HEK293 (cell line): Measurements from ENCODE around the gene KRTAP10-7.

Experiments
- CTCF ChIA-PET: fragments of 350-600 bp; formaldehyde crosslinking; extraction: SDS; loops from one replicate; lab custom pipeline; 2021; ENCODE audit warnings: antibody characterized with exemption; lab: Yijun Ruan, JAX
- POLR2A ChIA-PET: fragments of 300-600 bp; formaldehyde crosslinking; extraction: SDS; loops from one replicate; lab custom pipeline; 2020; ENCODE audit warnings: antibody characterized with exemption, inconsistent platforms; lab: Yijun Ruan, JAX
- H3K27ac ChIP-seq: fragments of 200-500 bp; sonication (Bioruptor generic); 2 replicates; pipeline ENCODE4 v1.5.1; 2014; ENCODE audit warnings: low read depth, low read length, control low read depth, inconsistent platforms; ENCODE audit errors: extremely low read depth
- H3K36me3 ChIP-seq, 2 experiments: fragments of 200-500 bp in 1 of 2; sonication (Bioruptor generic) in 1 of 2; 1 replicate in 1 of 2; 2 replicates in 1 of 2; pipeline ENCODE4 v1.5.1; 2014 to 2017; ENCODE audit warnings: inconsistent platforms in 2 of 2, low read length in 2 of 2; ENCODE audit not compliant: control insufficient read depth in 2 of 2, insufficient read depth in 1 of 2
- H3K4me1 ChIP-seq: fragments of 200-500 bp; sonication (Bioruptor generic); 2 replicates; pipeline ENCODE4 v1.5.1; 2014; ENCODE audit warnings: mild to moderate bottlenecking, low read length, inconsistent platforms; ENCODE audit not compliant: control insufficient read depth, insufficient read depth
- H3K4me3 ChIP-seq: 2 replicates; pipeline ENCODE4 v1.5.1; 2011; ENCODE audit warnings: low read depth, mild to moderate bottlenecking, control low read depth, low read length, moderate library complexity
- H3K9me3 ChIP-seq: fragments of 200-500 bp; sonication (Bioruptor generic); 2 replicates; pipeline ENCODE4 v1.5.1; 2014; ENCODE audit warnings: low read depth, low read length, inconsistent platforms; ENCODE audit not compliant: control insufficient read depth, insufficient read depth
- EGR2 ChIP-seq: fragments of 450-650 bp; formaldehyde crosslinking; IDR thresholded peaks from 2 replicates; pipeline ENCODE4 v1.5.1; 2016; ENCODE audit warnings: low read depth, missing biosample characterization, missing genetic modification characterization
- FEZF1 ChIP-seq: fragments of 450-650 bp; formaldehyde crosslinking; IDR thresholded peaks from 2 replicates; pipeline ENCODE4 v1.5.1; 2016; ENCODE audit warnings: missing biosample characterization, missing genetic modification characterization
- GLI2 ChIP-seq: fragments of 450-650 bp; formaldehyde crosslinking; IDR thresholded peaks from 2 replicates; pipeline ENCODE4; 2017; ENCODE audit warnings: missing biosample characterization, missing genetic modification characterization, low read depth, borderline replicate concordance
- KLF10 ChIP-seq: fragments of 450-650 bp; IDR thresholded peaks from 2 replicates; pipeline ENCODE4 v1.5.1; 2018; ENCODE audit warnings: missing biosample characterization, mild to moderate bottlenecking, missing genetic modification characterization
- MYNN ChIP-seq: fragments of 450-650 bp; formaldehyde crosslinking; IDR thresholded peaks from 2 replicates; pipeline ENCODE4 v1.5.1; 2016; ENCODE audit warnings: missing biosample characterization, missing genetic modification characterization, borderline replicate concordance
- RBAK ChIP-seq: fragments of 450-650 bp; formaldehyde crosslinking; IDR thresholded peaks from 2 replicates; pipeline ENCODE4 v1.5.1; 2016; ENCODE audit warnings: missing biosample characterization, missing genetic modification characterization
- SCRT2 ChIP-seq: fragments of 450-650 bp; formaldehyde crosslinking; IDR thresholded peaks from 2 replicates; pipeline ENCODE4 v1.5.1; 2016; ENCODE audit warnings: missing biosample characterization, missing genetic modification characterization
- ZBTB20 ChIP-seq: fragments of 450-650 bp; formaldehyde crosslinking; IDR thresholded peaks from 2 replicates; pipeline ENCODE4 v1.5.1; 2016; ENCODE audit warnings: missing biosample characterization, missing genetic modification characterization
- ZFHX2 ChIP-seq: fragments of 450-650 bp; formaldehyde crosslinking; conservative IDR thresholded peaks from 2 replicates; pipeline ENCODE4 v1.5.1; 2016; ENCODE audit warnings: missing biosample characterization, missing genetic modification characterization
- ZIC2 ChIP-seq: fragments of 450-650 bp; formaldehyde crosslinking; IDR thresholded peaks from 2 replicates; pipeline ENCODE4 v1.5.1; 2016; ENCODE audit warnings: missing biosample characterization, missing genetic modification characterization
- ZNF148 ChIP-seq: fragments of 450-650 bp; formaldehyde crosslinking; IDR thresholded peaks from 2 replicates; pipeline ENCODE4 v1.5.0; 2017; ENCODE audit warnings: missing biosample characterization, missing genetic modification characterization, borderline replicate concordance
- ZNF248 ChIP-seq: fragments of 450-650 bp; formaldehyde crosslinking; IDR thresholded peaks from 2 replicates; pipeline ENCODE4 v1.5.1; 2017; ENCODE audit warnings: missing biosample characterization, missing genetic modification characterization
- ZNF366 ChIP-seq: fragments of 450-650 bp; formaldehyde crosslinking; conservative IDR thresholded peaks from 2 replicates; pipeline ENCODE4 v1.5.1; 2016; ENCODE audit warnings: missing biosample characterization, missing genetic modification characterization
- ZNF449 ChIP-seq: fragments of 450-650 bp; formaldehyde crosslinking; IDR thresholded peaks from 2 replicates; pipeline ENCODE4 v1.5.1; 2017; ENCODE audit warnings: missing biosample characterization, mild to moderate bottlenecking, missing genetic modification characterization, moderate library complexity
- ZNF473 ChIP-seq: fragments of 450-650 bp; formaldehyde crosslinking; IDR thresholded peaks from 2 replicates; pipeline ENCODE4 v1.5.1; 2017; ENCODE audit warnings: missing biosample characterization, missing genetic modification characterization
- ZNF548 ChIP-seq: fragments of 450-650 bp; formaldehyde crosslinking; IDR thresholded peaks from 2 replicates; pipeline ENCODE4 v1.5.1; 2016; ENCODE audit warnings: missing biosample characterization, missing genetic modification characterization
- ZNF660 ChIP-seq: fragments of 450-650 bp; IDR thresholded peaks from 2 replicates; pipeline ENCODE4 v1.5.1; 2018; ENCODE audit warnings: missing biosample characterization, mild to moderate bottlenecking, missing genetic modification characterization
- ZNF664 ChIP-seq: fragments of 450-650 bp; formaldehyde crosslinking; IDR thresholded peaks from 2 replicates; pipeline ENCODE4 v1.5.1; 2016; ENCODE audit warnings: missing biosample characterization, missing genetic modification characterization
- ZNF677 ChIP-seq: fragments of 450-650 bp; IDR thresholded peaks from 2 replicates; pipeline ENCODE4 v1.5.0; 2018; ENCODE audit warnings: missing biosample characterization, mild to moderate bottlenecking, missing genetic modification characterization, moderate library complexity
- ZNF777 ChIP-seq: fragments of 450-650 bp; formaldehyde crosslinking; IDR thresholded peaks from 2 replicates; pipeline ENCODE4 v1.5.1; 2017; ENCODE audit warnings: missing biosample characterization, missing genetic modification characterization, borderline replicate concordance
- ZNF785 ChIP-seq: fragments of 450-650 bp; formaldehyde crosslinking; IDR thresholded peaks from 2 replicates; pipeline ENCODE4 v1.5.1; 2016; ENCODE audit warnings: missing biosample characterization, missing genetic modification characterization
- ZXDB ChIP-seq: fragments of 450-650 bp; formaldehyde crosslinking; IDR thresholded peaks from 2 replicates; pipeline ENCODE4 v1.5.1; 2016; ENCODE audit warnings: missing biosample characterization, missing genetic modification characterization

Gene KRTAP10-7

GRCh38 chr21:44555200-44555875 is 45.1 kb upstream of the KRTAP10-7 start (continued):
- TF ChIP-seq ZNF677 (tag by site-specific recombination) (no peak), ZNF548 (tag by site-specific recombination) (no peak), ZFHX2 (tag by site-specific recombination) (no peak), ZNF366 (tag by site-specific recombination) (no peak)

GRCh38 chr21:44556879-44557278 is 43.5 kb upstream of the KRTAP10-7 start:
- ChIA-PET POLR2A (no interaction called here), CTCF (interaction anchor here (1.2 kb wide), 1 partner anchor 10 kb away, joined by 3 read pairs; no protein-coding TSS in a partner anchor)
- Histone ChIP-seq H3K9me3 (no peaks in the 10 kb centered on the region), H3K36me3 (no peaks in the 10 kb centered on the region), H3K4me1 (no peaks in the 10 kb centered on the region), H3K27ac (no peak overlapping the region), H3K4me3 (no peak overlapping the region)
- TF ChIP-seq ZXDB (tag by site-specific recombination) (no peak), ZNF449 (tag by site-specific recombination) (no peak), ZIC2 (tag by site-specific recombination) (peak; percentile 55)

- ChIA-PET CTCF (interaction anchor here (0.9 to 1.2 kb wide), 2 partner anchors 11 to 133 kb away, joined by 3 to 4 read pairs; no protein-coding TSS in a partner anchor), POLR2A (no interaction called here)
- TF ChIP-seq GLI2 (no peak), ZIC2 (tag by site-specific recombination) (no peak), FEZF1 (tag by site-specific recombination) (no peak), ZNF785 (no peak), RBAK (tag by site-specific recombination) (no peak), ZNF248 (tag by site-specific recombination) (no peak), ZNF660 (tag by site-specific recombination) (no peak), EGR2 (tag by site-specific recombination) (no peak), KLF10 (no peak), ZNF148 (tag by site-specific recombination) (no peak), ZNF777 (no peak), ZNF664 (tag by site-specific recombination) (no peak), SCRT2 (tag by site-specific recombination) (no peak), MYNN (tag by site-specific recombination) (no peak), ZNF473 (tag by site-specific recombination) (no peak), ZBTB20 (tag by site-specific recombination) (no peak)
- H3K36me3 ChIP-seq = no peaks in the 10 kb centered on the region
- H3K9me3 ChIP-seq = no peaks in the 10 kb centered on the region
- H3K4me1 ChIP-seq = no peaks in the 10 kb centered on the region
- no peak overlapping the region for H3K4me3 ChIP-seq
- no peak overlapping the region for H3K27ac ChIP-seq
Measured at GRCh38 chr21:44557491-44558328, 42.7 kb upstream of the KRTAP10-7 start.
